Astrocyte (in vitro differentiated cells and primary cell): ENCODE results near the gene SPPL2B. TPM values are rescaled to one million over a fixed set of nuclear protein-coding genes. Genes with fewer than 3 reads are reported as not detected.

ENCODE experiments used
- DNase-seq: peaks from one replicate; pipeline ENCODE4 v3.0.0-alpha.2; 2010; ENCODE audit warnings: low read depth
- FAIRE-seq: peaks from 2 replicates; lab custom pipeline; 2011; peaks lifted over from hg19 to GRCh38; lab: Jason Lieb, UNC
- H2AFZ ChIP-seq: 2 replicates; pipeline ENCODE4 v1.6.0; 2012; ENCODE audit warnings: low read depth, low read length, inconsistent platforms
- H3K27ac ChIP-seq: 2 replicates; pipeline ENCODE4 v1.5.1; 2011; ENCODE audit warnings: low read depth, low read length, inconsistent platforms
- H3K27me3 ChIP-seq: 2 replicates; pipeline ENCODE4 v1.6.0; 2011; ENCODE audit warnings: low read length, inconsistent platforms; ENCODE audit not compliant: insufficient read depth
- H3K36me3 ChIP-seq: 2 replicates; pipeline ENCODE4 v1.5.1; 2011; ENCODE audit warnings: low read length, inconsistent platforms; ENCODE audit not compliant: insufficient read depth
- H3K4me1 ChIP-seq: 2 replicates; pipeline ENCODE4 v1.5.1; 2011; ENCODE audit warnings: low read length, inconsistent platforms; ENCODE audit not compliant: insufficient read depth
- H3K4me2 ChIP-seq: 2 replicates; pipeline ENCODE4 v1.6.0; 2012; ENCODE audit warnings: low read length, inconsistent platforms
- H3K4me3 ChIP-seq: 2 replicates; pipeline ENCODE4 v1.5.1; 2011; ENCODE audit warnings: low read depth, mild to moderate bottlenecking, low read length, inconsistent platforms; ENCODE audit not compliant: insufficient read depth
- H3K79me2 ChIP-seq: 2 replicates; pipeline ENCODE4 v1.6.0; 2012; ENCODE audit warnings: mild to moderate bottlenecking, low read length, inconsistent platforms; ENCODE audit not compliant: insufficient read depth
- H3K9ac ChIP-seq: 2 replicates; pipeline ENCODE4 v1.6.0; 2012; ENCODE audit warnings: mild to moderate bottlenecking, low read length, inconsistent platforms
- H3K9me3 ChIP-seq: 2 replicates; pipeline ENCODE4 v1.5.1; 2012; ENCODE audit warnings: low read depth, mild to moderate bottlenecking, low read length, inconsistent platforms; ENCODE audit not compliant: insufficient read depth
- H4K20me1 ChIP-seq: 2 replicates; pipeline ENCODE4 v1.6.0; 2012; ENCODE audit warnings: low read length, inconsistent platforms; ENCODE audit not compliant: insufficient read depth
- H3K27ac Mint-ChIP-seq: one replicate; pipeline ENCODE4 v1.8.0; 2021; ENCODE audit warnings: mild to moderate bottlenecking, mixed read lengths; ENCODE audit not compliant: unreplicated experiment
- H3K27me3 Mint-ChIP-seq: one replicate; pipeline ENCODE4 v1.8.0; 2021; ENCODE audit warnings: low read depth, mixed read lengths; ENCODE audit not compliant: unreplicated experiment
- H3K36me3 Mint-ChIP-seq: one replicate; pipeline ENCODE4 v1.8.0; 2021; ENCODE audit warnings: low read depth, mixed read lengths; ENCODE audit not compliant: unreplicated experiment
- H3K4me1 Mint-ChIP-seq: one replicate; pipeline ENCODE4 v1.8.0; 2021; ENCODE audit warnings: low read depth, mixed read lengths; ENCODE audit not compliant: unreplicated experiment
- H3K4me3 Mint-ChIP-seq: one replicate; pipeline ENCODE4 v1.8.0; 2021; ENCODE audit warnings: mild to moderate bottlenecking, moderate library complexity, mixed read lengths; ENCODE audit not compliant: unreplicated experiment
- H3K9me3 Mint-ChIP-seq: one replicate; pipeline ENCODE4 v1.8.0; 2021; ENCODE audit warnings: mild to moderate bottlenecking, mixed read lengths; ENCODE audit not compliant: unreplicated experiment
- CTCF ChIP-seq: IDR thresholded peaks from 2 replicates; pipeline ENCODE4 v1.5.1; 2011; ENCODE audit warnings: low read depth, mild to moderate bottlenecking, inconsistent platforms, low read length, moderate library complexity; ENCODE audit not compliant: insufficient read depth
- EZH2 ChIP-seq: IDR thresholded peaks from 2 replicates; pipeline ENCODE4 v1.6.1; 2012; ENCODE audit warnings: mild to moderate bottlenecking, low read length, inconsistent platforms; ENCODE audit not compliant: insufficient read depth
- total RNA-seq: library from RNA; stranded (reverse); gene quantifications from 2 replicates; pipeline ENCODE4 v1.2.1, GENCODE V29; 2021

Gene SPPL2B
- total RNA-seq, 1 donor from 2014 or later, result 55.4 TPM

- Histone ChIP-seq H3K27ac (no peak overlapping the region), H3K9ac (no peak overlapping the region), H3K4me1 (no peaks in the 10 kb centered on the region), H3K9me3 (no peaks in the 10 kb centered on the region), H4K20me1 (peaks cover 4% of the 10 kb centered on the region), H3K79me2 (no peaks in the 10 kb centered on the region), H3K36me3 (peaks cover 4% of the 10 kb centered on the region), H3K4me3 (no peak overlapping the region), H3K27me3 (no peaks in the 10 kb centered on the region), H2AFZ (no peak overlapping the region), H3K4me2 (no peak overlapping the region)
- H3K27me3 Mint-ChIP-seq, result no peaks in the 10 kb centered on the region
- no peak for DNase-seq
- FAIRE-seq, result no peak
- no peaks in the 10 kb centered on the region for H3K36me3 Mint-ChIP-seq
- no peaks in the 10 kb centered on the region for H3K4me1 Mint-ChIP-seq
- H3K27ac Mint-ChIP-seq, result no peak overlapping the region
- H3K9me3 Mint-ChIP-seq, result no peaks in the 10 kb centered on the region
- H3K4me3 Mint-ChIP-seq, result no peak overlapping the region
- TF ChIP-seq EZH2, result no peak
Observed at GRCh38 chr19:2343289-2343982, 15.0 kb downstream of the SPPL2B start.

DNA sequence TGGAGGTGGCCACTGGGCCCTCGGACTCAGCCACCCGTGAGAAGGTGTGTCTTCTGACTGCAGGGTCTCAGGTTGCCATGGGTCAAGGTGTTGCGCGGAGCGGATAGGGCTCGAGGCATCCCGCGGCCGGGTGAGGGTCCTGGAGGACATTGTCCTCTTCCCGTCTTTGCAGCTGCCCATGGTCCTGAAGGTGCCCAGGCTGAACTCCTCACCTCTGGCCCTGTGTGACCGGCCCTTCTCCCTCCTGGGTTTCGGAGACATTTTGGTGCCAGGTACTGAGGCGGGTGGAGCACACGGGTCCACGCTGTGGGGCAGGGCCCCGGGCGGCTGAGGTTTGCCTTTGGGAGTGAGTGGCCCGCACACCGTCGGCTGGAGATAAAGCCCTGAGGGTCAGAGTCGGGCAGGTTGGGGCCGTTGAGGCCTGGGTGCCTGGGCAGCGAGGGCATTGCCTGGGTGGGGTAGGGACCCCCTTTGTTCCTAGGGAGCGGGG, 15.9 kb downstream of the SPPL2B start:
- H3K27ac ChIP-seq, result no peak overlapping the region
- peaks cover 7% of the 10 kb centered on the region for H3K36me3 ChIP-seq
- no peaks in the 10 kb centered on the region for H3K4me1 ChIP-seq

GRCh38 chr19:2345076-2345475, 16.6 kb downstream of the SPPL2B start:
- no peak overlapping the region for H3K27ac Mint-ChIP-seq
- Histone ChIP-seq H3K9ac (no peak overlapping the region), H3K79me2 (no peaks in the 10 kb centered on the region), H3K9me3 (no peaks in the 10 kb centered on the region), H3K4me3 (no peak overlapping the region), H3K4me1 (no peaks in the 10 kb centered on the region), H3K36me3 (peaks cover 7% of the 10 kb centered on the region), H3K27me3 (no peaks in the 10 kb centered on the region), H4K20me1 (no peaks in the 10 kb centered on the region), H3K4me2 (no peak overlapping the region), H2AFZ (no peak overlapping the region), H3K27ac (no peak overlapping the region)
- DNase-seq (no peak), FAIRE-seq (no peak)
- TF ChIP-seq EZH2, result no peak
- TF ChIP-seq CTCF, result no peak
- no peaks in the 10 kb centered on the region for H3K27me3 Mint-ChIP-seq
- H3K36me3 Mint-ChIP-seq, result no peaks in the 10 kb centered on the region
- no peak overlapping the region for H3K4me3 Mint-ChIP-seq
- no peaks in the 10 kb centered on the region for H3K9me3 Mint-ChIP-seq
- H3K4me1 Mint-ChIP-seq, result no peaks in the 10 kb centered on the region

More for the DNA sequence above, 15.9 kb downstream of the SPPL2B start:
- no peak overlapping the region for H3K27ac Mint-ChIP-seq
- no peaks in the 10 kb centered on the region for H3K9me3 Mint-ChIP-seq
- H3K36me3 Mint-ChIP-seq, result no peaks in the 10 kb centered on the region
- H2AFZ ChIP-seq, result no peak overlapping the region
- FAIRE-seq (no peak), DNase-seq (no peak)
- H3K4me3 ChIP-seq, result no peak overlapping the region
- no peak for TF ChIP-seq EZH2
- TF ChIP-seq CTCF, result no peak
- H3K9me3 ChIP-seq, result no peaks in the 10 kb centered on the region
- H3K79me2 ChIP-seq, result no peaks in the 10 kb centered on the region
- H4K20me1 ChIP-seq, result no peaks in the 10 kb centered on the region
- H3K27me3 Mint-ChIP-seq, result no peaks in the 10 kb centered on the region
- no peak overlapping the region for H3K4me2 ChIP-seq
- no peak overlapping the region for H3K9ac ChIP-seq
- no peaks in the 10 kb centered on the region for H3K4me1 Mint-ChIP-seq
- H3K27me3 ChIP-seq, result no peaks in the 10 kb centered on the region
- no peak overlapping the region for H3K4me3 Mint-ChIP-seq
